Smooth muscle cell (in vitro differentiated cells): ENCODE measurements around the gene KIF26B. TPM values are rescaled to one million over a fixed set of nuclear protein-coding genes. Genes with fewer than 3 reads are reported as not detected.

ENCODE experiments used
- DNase-seq: peaks from one replicate; lab custom pipeline; 2025; ENCODE audit not compliant: unreplicated experiment; lab: John Stamatoyannopoulos, UW
- H2AFZ ChIP-seq: fragments of 200-600 bp; sonication (generic); 2 replicates; pipeline ENCODE4 v1.6.0; 2016; ENCODE audit warnings: antibody characterized with exemption, low read depth, mild to moderate bottlenecking
- H3F3A ChIP-seq: fragments of 200-600 bp; sonication (generic); 2 replicates; pipeline ENCODE4 v1.6.0; 2017; ENCODE audit warnings: antibody characterized with exemption, low read depth
- H3K27ac ChIP-seq: fragments of 200-600 bp; sonication (generic); 2 replicates; pipeline ENCODE4 v1.5.1; 2016; ENCODE audit warnings: low read depth, mild to moderate bottlenecking
- H3K27me3 ChIP-seq: fragments of 200-600 bp; sonication (generic); 2 replicates; pipeline ENCODE4 v1.6.1; 2016; ENCODE audit warnings: low read depth, mild to moderate bottlenecking
- H3K36me3 ChIP-seq: fragments of 200-600 bp; sonication (generic); 2 replicates; pipeline ENCODE4 v1.5.1; 2016; ENCODE audit warnings: low read depth
- H3K4me1 ChIP-seq: fragments of 200-600 bp; sonication (generic); 2 replicates; pipeline ENCODE4 v1.5.1; 2016; ENCODE audit warnings: low read depth
- H3K4me2 ChIP-seq: fragments of 200-600 bp; sonication (generic); 2 replicates; pipeline ENCODE4 v1.6.0; 2016; ENCODE audit warnings: mild to moderate bottlenecking
- H3K4me3 ChIP-seq: fragments of 200-600 bp; sonication (generic); 2 replicates; pipeline ENCODE4 v1.5.1; 2016; ENCODE audit warnings: mild to moderate bottlenecking
- H3K79me2 ChIP-seq: fragments of 200-600 bp; sonication (generic); 2 replicates; pipeline ENCODE4 v1.6.0; 2016; ENCODE audit warnings: low read depth, mild to moderate bottlenecking
- H3K9ac ChIP-seq: fragments of 200-600 bp; sonication (generic); 2 replicates; pipeline ENCODE4 v1.6.0; 2016; ENCODE audit warnings: low read depth
- H3K9me3 ChIP-seq: fragments of 200-600 bp; sonication (generic); replicated peaks from 2 replicates; pipeline ENCODE4 v1.5.1; 2016; ENCODE audit warnings: low read depth
- H4K20me1 ChIP-seq: fragments of 200-600 bp; sonication (generic); 2 replicates; pipeline ENCODE4 v1.6.0; 2016; ENCODE audit warnings: low read depth
- WGBS: methylation state at CpG from one replicate; pipeline ENCODE4 v1.1.7; 2016; ENCODE audit warnings: low lambda C conversion rate; 5-methylcytosine and 5-hydroxymethylcytosine counted together
- polyA plus RNA-seq: library from polyadenylated mRNA; unstranded; fragments of >200 nt; fragmentation: Nextera tagmentation; extraction: Ambion mirVana; gene quantifications from 2 replicates; pipeline ENCODE4 v1.2.1, GENCODE V29; 2016
- total RNA-seq: library from RNA; depleted of rRNA; stranded (reverse); fragments of >200 nt; gene quantifications from 2 replicates; pipeline ENCODE4 v1.2.3, GENCODE V29; 2014
- TF ChIP-seq, protein P1 (sequence below): fragments of 200-600 bp; sonication (generic); IDR thresholded peaks from 2 replicates; pipeline ENCODE4 v1.5.1; 2017; ENCODE audit warnings: borderline replicate concordance, mild to moderate bottlenecking, antibody characterized with exemption; ENCODE audit not compliant: insufficient read depth, poor library complexity, severe bottlenecking

KIF26B gene
- total and polyA plus RNA-seq, 2 experiments from 2014 or later: 24.9 to 43.3 TPM

DNA sequence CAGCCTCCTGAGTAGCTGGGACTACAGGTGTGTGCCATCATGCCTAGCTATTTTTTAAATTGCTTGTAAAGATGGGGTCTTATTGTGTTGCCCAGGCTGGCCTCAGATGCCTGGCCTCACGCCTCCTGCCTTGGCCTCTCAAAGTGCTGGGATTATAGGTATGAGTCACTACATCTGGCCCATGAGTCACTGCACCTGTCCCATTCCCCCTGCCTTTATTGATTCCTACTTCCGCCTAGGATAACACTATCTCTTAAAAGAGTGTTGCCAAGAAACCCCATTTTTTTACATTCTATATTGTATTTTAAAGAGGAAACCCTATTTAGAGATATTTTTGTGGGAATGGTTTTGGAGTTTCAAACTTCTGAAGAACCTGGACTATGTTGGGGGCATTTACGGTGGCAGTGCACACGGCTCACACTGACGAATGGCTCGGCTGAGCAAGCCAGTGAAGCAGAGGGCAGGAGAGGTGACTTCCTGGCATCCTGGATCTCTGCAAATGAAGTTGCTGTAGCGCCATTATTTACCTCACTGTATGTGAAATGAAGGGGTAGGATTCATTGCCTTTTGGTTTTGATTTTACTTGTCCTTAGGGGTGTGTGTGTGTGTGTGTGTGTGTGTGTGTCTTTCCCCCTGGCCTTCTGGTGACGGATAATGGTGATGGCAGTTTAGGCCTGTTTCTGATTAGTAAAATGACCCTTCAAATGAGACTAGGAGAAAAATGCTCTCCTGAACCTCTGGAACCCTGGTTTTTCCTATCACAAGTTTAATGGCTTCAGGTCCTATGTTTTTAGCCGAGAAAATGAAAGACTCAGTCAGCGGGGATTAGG lies 22.5 kb downstream of the KIF26B start:
- no peaks in the 10 kb centered on the region for H3K9me3 ChIP-seq
- peaks cover 5% of the 10 kb centered on the region for H3K36me3 ChIP-seq
- H4K20me1 ChIP-seq: peaks cover 98% of the 10 kb centered on the region
- no peak overlapping the region for H3K27ac ChIP-seq
- DNase-seq: no peak
- 85% methylated on average over 10 of the region's 10 CpGs for WGBS
- H3K4me1 ChIP-seq: peaks cover 10% of the 10 kb centered on the region
- H3K9ac ChIP-seq: no peak overlapping the region
- H2AFZ ChIP-seq: no peak overlapping the region
- no peak overlapping the region for H3K4me3 ChIP-seq
- H3K79me2 ChIP-seq: peaks cover 95% of the 10 kb centered on the region
- H3K27me3 ChIP-seq: no peaks in the 10 kb centered on the region
- no peak overlapping the region for H3K4me2 ChIP-seq
- H3F3A ChIP-seq: peaks cover 5% of the 10 kb centered on the region
- TF ChIP-seq, protein P1, sequence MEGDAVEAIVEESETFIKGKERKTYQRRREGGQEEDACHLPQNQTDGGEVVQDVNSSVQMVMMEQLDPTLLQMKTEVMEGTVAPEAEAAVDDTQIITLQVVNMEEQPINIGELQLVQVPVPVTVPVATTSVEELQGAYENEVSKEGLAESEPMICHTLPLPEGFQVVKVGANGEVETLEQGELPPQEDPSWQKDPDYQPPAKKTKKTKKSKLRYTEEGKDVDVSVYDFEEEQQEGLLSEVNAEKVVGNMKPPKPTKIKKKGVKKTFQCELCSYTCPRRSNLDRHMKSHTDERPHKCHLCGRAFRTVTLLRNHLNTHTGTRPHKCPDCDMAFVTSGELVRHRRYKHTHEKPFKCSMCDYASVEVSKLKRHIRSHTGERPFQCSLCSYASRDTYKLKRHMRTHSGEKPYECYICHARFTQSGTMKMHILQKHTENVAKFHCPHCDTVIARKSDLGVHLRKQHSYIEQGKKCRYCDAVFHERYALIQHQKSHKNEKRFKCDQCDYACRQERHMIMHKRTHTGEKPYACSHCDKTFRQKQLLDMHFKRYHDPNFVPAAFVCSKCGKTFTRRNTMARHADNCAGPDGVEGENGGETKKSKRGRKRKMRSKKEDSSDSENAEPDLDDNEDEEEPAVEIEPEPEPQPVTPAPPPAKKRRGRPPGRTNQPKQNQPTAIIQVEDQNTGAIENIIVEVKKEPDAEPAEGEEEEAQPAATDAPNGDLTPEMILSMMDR: no peak

DNA sequence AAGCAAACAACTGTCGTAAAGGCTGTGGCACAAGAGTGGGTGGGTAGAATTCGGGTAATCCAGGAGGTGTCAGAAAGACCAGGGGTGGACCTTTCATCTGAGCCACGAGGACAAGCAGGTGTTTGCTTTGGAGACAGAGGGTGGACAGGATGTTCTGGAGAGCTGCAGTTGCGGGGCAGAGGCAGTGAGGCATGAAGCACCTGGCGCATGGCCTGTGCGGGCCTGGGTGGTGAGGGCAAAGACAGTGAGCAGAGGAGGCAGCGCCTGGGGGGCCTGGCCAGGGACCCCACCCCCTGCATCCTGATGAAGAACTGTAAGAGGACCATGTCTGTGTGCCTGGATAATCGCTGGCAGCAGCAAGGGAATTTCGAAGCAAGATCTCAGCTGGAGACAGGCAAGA lies 24.9 kb downstream of the KIF26B start:
- H3K79me2 ChIP-seq: peaks cover 100% of the 10 kb centered on the region
- no peak overlapping the region for H3K27ac ChIP-seq
- H2AFZ ChIP-seq: no peak overlapping the region
- no peaks in the 10 kb centered on the region for H3K27me3 ChIP-seq
- WGBS: 80% methylated on average over 9 of the region's 9 CpGs
- H3K4me1 ChIP-seq: peaks cover 10% of the 10 kb centered on the region
- no peak overlapping the region for H3K4me2 ChIP-seq
- H3K9me3 ChIP-seq: no peaks in the 10 kb centered on the region
- H3K4me3 ChIP-seq: no peak overlapping the region
- no peak overlapping the region for H3K9ac ChIP-seq
- TF ChIP-seq, protein P1: no peak
- H3F3A ChIP-seq: peaks cover 5% of the 10 kb centered on the region
- peaks cover 5% of the 10 kb centered on the region for H3K36me3 ChIP-seq
- no peak for DNase-seq
- H4K20me1 ChIP-seq: peaks cover 98% of the 10 kb centered on the region

DNA sequence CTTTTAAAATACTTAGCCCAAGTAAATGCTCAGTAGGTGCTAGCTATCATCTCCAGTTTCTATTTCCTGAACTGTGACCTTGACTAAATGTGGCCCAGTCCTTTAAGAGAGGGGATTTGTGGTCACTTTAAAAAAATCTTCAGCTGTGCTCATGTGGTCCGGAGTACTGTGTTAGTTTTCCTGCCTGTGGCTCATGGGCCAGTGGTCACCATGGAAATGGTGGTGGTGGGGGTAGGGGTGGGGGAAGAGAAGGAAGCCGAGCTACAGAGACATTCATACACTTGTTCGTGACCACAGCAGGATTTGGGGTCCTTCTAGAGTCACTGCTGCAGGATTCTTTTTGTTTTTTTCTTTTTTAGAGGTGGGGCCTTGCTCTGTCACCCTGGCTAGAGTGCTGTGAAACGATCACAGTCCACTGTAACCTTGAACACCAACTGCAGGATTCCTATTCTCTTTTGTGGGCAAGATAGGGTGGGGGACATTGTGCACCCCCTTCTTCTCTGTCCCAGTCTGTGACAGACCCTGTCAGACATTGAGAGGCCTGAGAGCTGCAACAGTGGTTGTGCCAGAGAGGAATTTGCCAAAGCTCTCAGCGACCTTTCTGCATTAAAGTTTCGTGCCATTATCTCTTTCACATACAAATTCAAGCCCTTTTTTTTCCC lies 25.8 kb downstream of the KIF26B start:
- H3K9ac ChIP-seq: no peak overlapping the region
- peaks cover 10% of the 10 kb centered on the region for H3K4me1 ChIP-seq
- H2AFZ ChIP-seq: no peak overlapping the region
- peak overlapping the region; percentile 28 for H3K4me2 ChIP-seq
- H4K20me1 ChIP-seq: peaks cover 98% of the 10 kb centered on the region
- 35% methylated on average over 6 of the region's 6 CpGs for WGBS
- peaks cover 5% of the 10 kb centered on the region for H3K36me3 ChIP-seq
- no peak for DNase-seq
- H3K79me2 ChIP-seq: peaks cover 100% of the 10 kb centered on the region
- TF ChIP-seq, protein P1: no peak
- peaks cover 5% of the 10 kb centered on the region for H3F3A ChIP-seq
- H3K27me3 ChIP-seq: no peaks in the 10 kb centered on the region
- no peaks in the 10 kb centered on the region for H3K9me3 ChIP-seq
- no peak overlapping the region for H3K27ac ChIP-seq
- no peak overlapping the region for H3K4me3 ChIP-seq

DNA sequence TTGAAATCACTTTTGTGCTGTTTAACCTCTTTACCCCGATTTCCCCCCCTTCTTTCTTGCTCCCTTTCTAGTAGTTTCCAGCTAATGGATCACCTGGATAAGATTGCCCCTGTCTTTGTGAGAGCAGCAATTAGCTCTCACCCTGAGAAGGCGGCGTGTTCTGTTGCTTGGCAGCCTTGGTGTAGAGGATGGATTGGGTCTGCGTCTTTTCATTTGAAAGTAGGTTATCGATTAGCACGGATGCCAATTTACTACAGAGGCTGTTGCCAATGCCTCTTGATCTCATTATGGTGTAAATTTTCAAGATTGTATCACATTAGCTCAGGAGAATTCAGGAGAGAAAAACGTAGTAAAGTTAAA lies 26.4 kb downstream of the KIF26B start:
- Histone ChIP-seq H3K9me3 (no peaks in the 10 kb centered on the region), H3K4me1 (peaks cover 10% of the 10 kb centered on the region), H3K27ac (no peak overlapping the region), H4K20me1 (peaks cover 99% of the 10 kb centered on the region), H3K27me3 (no peaks in the 10 kb centered on the region), H3K79me2 (peaks cover 100% of the 10 kb centered on the region), H3F3A (peaks cover 4% of the 10 kb centered on the region), H3K4me2 (peak overlapping the region; percentile 28), H3K4me3 (no peak overlapping the region), H3K9ac (no peak overlapping the region), H3K36me3 (peaks cover 5% of the 10 kb centered on the region), H2AFZ (no peak overlapping the region)
- TF ChIP-seq, protein P1: no peak
- no peak for DNase-seq
- WGBS: 82% methylated on average over 7 of the region's 7 CpGs
